T-helper 2 cell treated with Interferon-gamma antibody and Interleukin-4, amounts not matched to agents 5 μg/mL and 100 μg/mL, for 36 hours (primary cell): ENCODE measurements around the gene EIF5.
"Not testable (repeated sequence)": the region's sequence is repeated elsewhere in the genome, so short reads cannot be mapped to it uniquely, and the experiment has no call there.

Experiments
- DNase-seq: peaks from one replicate; pipeline ENCODE4 v3.0.0; 2021; ENCODE audit warnings: low spot score
- H3K27ac Mint-ChIP-seq: one replicate; pipeline ENCODE4 v1.8.0; 2021; ENCODE audit warnings: mild to moderate bottlenecking, mixed read lengths
- H3K27me3 Mint-ChIP-seq: one replicate; pipeline ENCODE4 v1.8.0; 2021; ENCODE audit warnings: low read depth, mixed read lengths
- H3K36me3 Mint-ChIP-seq: one replicate; pipeline ENCODE4 v1.8.0; 2021; ENCODE audit warnings: low read depth, mixed read lengths
- H3K4me1 Mint-ChIP-seq: one replicate; pipeline ENCODE4 v1.8.0; 2021; ENCODE audit warnings: low read depth, mixed read lengths
- H3K4me3 Mint-ChIP-seq: one replicate; pipeline ENCODE4 v1.8.0; 2022; ENCODE audit warnings: mild to moderate bottlenecking, moderate library complexity, mixed read lengths
- H3K9me3 Mint-ChIP-seq: one replicate; pipeline ENCODE4 v1.8.0; 2021; ENCODE audit warnings: mixed read lengths

EIF5 gene

DNA sequence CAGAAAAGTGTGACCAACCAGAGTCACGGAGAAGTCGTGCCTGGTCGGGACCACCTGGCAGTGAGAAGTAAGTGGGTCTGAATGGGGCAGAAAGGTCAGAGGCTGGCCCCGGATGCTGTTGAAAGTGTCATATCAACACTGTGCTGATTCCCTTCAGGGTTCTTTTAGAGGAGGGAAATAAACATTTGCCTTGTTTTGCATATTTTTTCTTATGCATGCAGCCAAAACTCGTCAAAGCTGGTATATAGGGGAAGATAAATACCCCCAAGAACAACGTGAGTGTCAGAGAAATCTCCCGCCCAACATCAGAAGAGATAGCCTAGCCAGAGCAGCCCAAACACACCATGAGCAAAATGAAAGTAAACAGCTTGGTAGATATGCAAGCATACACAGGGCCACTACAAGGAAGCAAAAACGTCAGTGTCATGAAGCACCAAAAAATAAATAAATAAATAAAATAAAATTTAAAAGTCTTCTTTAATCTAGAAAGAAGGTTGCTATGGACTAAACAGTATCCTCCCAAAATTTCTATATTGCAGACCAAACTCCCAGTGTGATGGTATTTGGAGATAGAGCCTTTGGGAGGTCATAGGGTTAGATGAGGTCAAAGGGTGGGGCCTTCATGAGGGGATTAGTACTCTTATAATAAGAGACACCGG, 22.1 kb downstream of the EIF5 start:
- peaks cover 7% of the 10 kb centered on the region for H3K9me3 Mint-ChIP-seq
- no peak for DNase-seq
- peaks cover 10% of the 10 kb centered on the region for H3K27me3 Mint-ChIP-seq
- H3K27ac Mint-ChIP-seq, result no peak overlapping the region
- H3K4me1 Mint-ChIP-seq, result peaks cover 10% of the 10 kb centered on the region
- no peaks in the 10 kb centered on the region for H3K36me3 Mint-ChIP-seq
- H3K4me3 Mint-ChIP-seq, result peak overlapping the region; percentile 41

DNA sequence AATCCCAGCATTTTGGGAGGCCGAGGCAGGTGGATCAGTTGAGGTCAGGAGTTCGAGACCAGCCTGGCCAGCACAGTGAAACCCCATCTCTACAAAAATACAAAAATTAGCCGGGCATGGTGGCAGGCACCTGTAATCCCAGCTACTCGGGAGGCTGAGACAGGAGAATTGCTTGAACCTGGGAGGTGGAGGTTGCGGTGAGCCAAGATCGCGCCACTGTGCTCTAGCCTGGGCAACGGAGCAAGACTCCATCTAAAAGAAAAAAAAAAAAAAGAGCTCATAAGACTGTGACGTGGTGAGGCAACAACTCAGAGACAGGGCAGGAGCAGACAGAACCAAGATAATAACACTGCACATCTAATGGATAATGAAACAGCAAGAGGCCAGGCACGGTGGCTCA, 23.5 kb downstream of the EIF5 start:
- H3K27ac Mint-ChIP-seq, H3K36me3 Mint-ChIP-seq, H3K4me3 Mint-ChIP-seq, H3K27me3 Mint-ChIP-seq, DNase-seq: not testable (repeated sequence)
- Mint-ChIP-seq H3K9me3 (peaks cover 16% of the 10 kb centered on the region), H3K4me1 (peaks cover 12% of the 10 kb centered on the region)

- peaks cover 31% of the 10 kb centered on the region for H3K9me3 Mint-ChIP-seq
- peaks cover 4% of the 10 kb centered on the region for H3K36me3 Mint-ChIP-seq
- DNase-seq, result no peak
- peaks cover 12% of the 10 kb centered on the region for H3K4me1 Mint-ChIP-seq
- H3K27me3 Mint-ChIP-seq, result no peaks in the 10 kb centered on the region
- H3K4me3 Mint-ChIP-seq, result no peak overlapping the region
- no peak overlapping the region for H3K27ac Mint-ChIP-seq
These were observed 26.5 kb downstream of the EIF5 start for GRCh38 chr14:103360548-103360947.

DNA sequence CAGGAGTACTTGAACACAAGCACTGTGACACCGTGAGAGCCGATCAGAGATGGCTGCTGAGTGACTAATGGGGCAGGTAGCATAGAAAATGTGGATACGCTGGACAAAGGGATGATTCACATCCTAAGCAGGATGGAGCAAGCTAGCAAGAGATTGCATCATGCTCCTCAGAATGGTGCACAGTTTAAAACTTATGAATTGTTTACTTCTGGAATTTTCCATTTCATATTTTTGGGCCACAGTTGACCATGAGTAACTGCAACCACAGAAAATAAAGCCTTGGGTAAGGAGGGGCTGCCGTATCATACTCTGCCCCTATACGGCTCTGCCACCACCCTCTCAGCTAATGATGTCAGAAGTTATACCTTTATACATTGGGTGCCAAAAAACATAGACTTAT, 27.8 kb downstream of the EIF5 start:
- H3K4me3 Mint-ChIP-seq, result no peak overlapping the region
- peaks cover 31% of the 10 kb centered on the region for H3K9me3 Mint-ChIP-seq
- no peak for DNase-seq
- peaks cover 4% of the 10 kb centered on the region for H3K4me1 Mint-ChIP-seq
- no peak overlapping the region for H3K27ac Mint-ChIP-seq
- H3K36me3 Mint-ChIP-seq, result peaks cover 4% of the 10 kb centered on the region
- H3K27me3 Mint-ChIP-seq, result no peaks in the 10 kb centered on the region

DNA sequence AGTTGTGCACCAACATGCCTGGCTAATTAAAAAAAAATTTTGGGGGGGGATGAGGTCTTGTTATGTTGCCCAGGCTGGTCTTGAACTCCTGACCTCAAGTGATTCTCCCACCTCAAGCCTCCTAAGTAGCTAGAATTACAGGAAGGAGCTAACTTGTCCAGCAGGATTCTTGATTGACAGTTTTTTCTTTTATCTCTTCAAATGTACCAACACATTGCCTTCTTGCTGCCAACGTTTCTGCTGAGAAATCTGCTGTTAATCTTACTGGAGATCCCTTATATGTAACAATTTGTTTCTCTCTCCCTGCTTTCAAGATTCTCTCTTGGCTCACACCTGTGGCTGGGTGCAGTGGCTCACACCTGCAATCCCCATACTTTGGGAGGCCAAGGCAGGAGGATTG, 28.7 kb downstream of the EIF5 start:
- DNase-seq, result no peak
- H3K27ac Mint-ChIP-seq, result no peak overlapping the region
- H3K4me3 Mint-ChIP-seq, result no peak overlapping the region
- H3K4me1 Mint-ChIP-seq, result peaks cover 2% of the 10 kb centered on the region
- peaks cover under 1% of the 10 kb centered on the region for H3K27me3 Mint-ChIP-seq
- peaks cover 4% of the 10 kb centered on the region for H3K36me3 Mint-ChIP-seq
- H3K9me3 Mint-ChIP-seq, result peaks cover 31% of the 10 kb centered on the region

- H3K36me3 Mint-ChIP-seq, result peaks cover 2% of the 10 kb centered on the region
- H3K4me1 Mint-ChIP-seq, result peaks cover under 1% of the 10 kb centered on the region
- H3K27ac Mint-ChIP-seq, result no peak overlapping the region
- H3K4me3 Mint-ChIP-seq, result no peak overlapping the region
- peaks cover 22% of the 10 kb centered on the region for H3K9me3 Mint-ChIP-seq
- no peak for DNase-seq
- H3K27me3 Mint-ChIP-seq, result peaks cover 3% of the 10 kb centered on the region
These were observed 32.7 kb downstream of the EIF5 start for GRCh38 chr14:103366741-103367140.

GRCh38 chr14:103367995-103368394, 34.0 kb downstream of the EIF5 start:
- H3K36me3 Mint-ChIP-seq, result peaks cover 1% of the 10 kb centered on the region
- peaks cover 3% of the 10 kb centered on the region for H3K27me3 Mint-ChIP-seq
- no peak overlapping the region for H3K4me3 Mint-ChIP-seq
- DNase-seq, result no peak
- no peak overlapping the region for H3K27ac Mint-ChIP-seq
- peaks cover 11% of the 10 kb centered on the region for H3K9me3 Mint-ChIP-seq
- no peaks in the 10 kb centered on the region for H3K4me1 Mint-ChIP-seq

- Mint-ChIP-seq H3K9me3 (no peaks in the 10 kb centered on the region), H3K36me3 (no peaks in the 10 kb centered on the region), H3K4me3 (no peak overlapping the region), H3K4me1 (no peaks in the 10 kb centered on the region), H3K27ac (no peak overlapping the region), H3K27me3 (peaks cover 3% of the 10 kb centered on the region)
- DNase-seq, result no peak
These were observed 36.0 kb downstream of the EIF5 start for GRCh38 chr14:103370087-103370486.

- no peak for DNase-seq
- no peak overlapping the region for H3K4me3 Mint-ChIP-seq
- H3K9me3 Mint-ChIP-seq, result no peaks in the 10 kb centered on the region
- H3K4me1 Mint-ChIP-seq, result no peaks in the 10 kb centered on the region
- H3K36me3 Mint-ChIP-seq, result no peaks in the 10 kb centered on the region
- H3K27ac Mint-ChIP-seq, result no peak overlapping the region
- peaks cover 6% of the 10 kb centered on the region for H3K27me3 Mint-ChIP-seq
These were observed 38.0 kb downstream of the EIF5 start for GRCh38 chr14:103372017-103372416.

GRCh38 chr14:103372552-103373304, 38.7 kb downstream of the EIF5 start:
- no peak for DNase-seq
- Mint-ChIP-seq H3K4me1 (no peaks in the 10 kb centered on the region), H3K27ac (no peak overlapping the region), H3K4me3 (no peak overlapping the region), H3K36me3 (no peaks in the 10 kb centered on the region), H3K9me3 (no peaks in the 10 kb centered on the region), H3K27me3 (peaks cover 6% of the 10 kb centered on the region)

DNA sequence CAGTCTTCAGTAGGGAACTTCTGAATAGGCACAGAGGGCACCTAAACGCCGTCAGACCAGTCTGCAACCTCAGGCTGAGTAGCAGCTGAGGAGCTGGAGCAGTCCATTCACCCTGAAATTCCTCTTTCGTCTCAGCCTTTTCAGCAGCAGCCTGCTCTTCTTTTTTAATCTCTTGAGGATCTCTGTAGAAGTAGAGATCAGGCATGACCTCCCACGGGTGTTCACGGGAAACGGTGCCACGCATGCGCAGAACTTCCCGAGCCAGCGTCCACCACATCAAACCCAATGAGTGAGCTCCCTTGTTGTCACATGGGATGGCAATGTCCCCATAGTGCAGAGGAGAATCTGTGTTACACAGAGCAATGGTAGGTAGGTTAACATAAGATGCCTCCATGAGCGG, 40.1 kb downstream of the EIF5 start:
- H3K4me3 Mint-ChIP-seq, result no peak overlapping the region
- H3K36me3 Mint-ChIP-seq, result no peaks in the 10 kb centered on the region
- no peaks in the 10 kb centered on the region for H3K9me3 Mint-ChIP-seq
- DNase-seq, result no peak
- H3K4me1 Mint-ChIP-seq, result no peaks in the 10 kb centered on the region
- H3K27ac Mint-ChIP-seq, result no peak overlapping the region
- H3K27me3 Mint-ChIP-seq, result peaks cover 2% of the 10 kb centered on the region

- no peak for DNase-seq
- Mint-ChIP-seq H3K36me3 (no peaks in the 10 kb centered on the region), H3K27ac (no peak overlapping the region), H3K4me3 (no peak overlapping the region), H3K27me3 (peaks cover 11% of the 10 kb centered on the region), H3K9me3 (no peaks in the 10 kb centered on the region), H3K4me1 (peaks cover 5% of the 10 kb centered on the region)
These were observed 43.5 kb downstream of the EIF5 start for GRCh38 chr14:103377522-103378037.

GRCh38 chr14:103378038-103378854, 44.2 kb downstream of the EIF5 start:
- H3K4me3 Mint-ChIP-seq, result no peak overlapping the region
- H3K9me3 Mint-ChIP-seq, result no peaks in the 10 kb centered on the region

More at GRCh38 chr14:103378038-103378854, 44.2 kb downstream of the EIF5 start:
- DNase-seq, result no peak
- H3K36me3 Mint-ChIP-seq, result no peaks in the 10 kb centered on the region
- no peak overlapping the region for H3K27ac Mint-ChIP-seq
- H3K27me3 Mint-ChIP-seq, result peaks cover 11% of the 10 kb centered on the region
- H3K4me1 Mint-ChIP-seq, result peaks cover 7% of the 10 kb centered on the region
